Coronary artery (tissue), 2 donors: Measurements from ENCODE around the gene ACOXL.

Source experiments
- DNase-seq: peaks from one replicate; pipeline ENCODE4 v3.0.0-alpha.2; 2017; ENCODE audit warnings: low spot score
- H3K27ac ChIP-seq, 2 donors: fragments of 200-600 bp; sonication (generic); one replicate each; pipeline ENCODE4 v1.5.1; 2016 to 2019
- H3K4me3 ChIP-seq: fragments of 200-600 bp; sonication (generic); 2 replicates; pipeline ENCODE4 v1.5.1; 2016; ENCODE audit warnings: mild to moderate bottlenecking, moderate library complexity
- CTCF ChIP-seq: fragments of 200-600 bp; sonication (generic); IDR thresholded peaks from one replicate; pipeline ENCODE4 v1.5.1; 2019; ENCODE audit warnings: antibody characterized with exemption

The ACOXL gene

DNA sequence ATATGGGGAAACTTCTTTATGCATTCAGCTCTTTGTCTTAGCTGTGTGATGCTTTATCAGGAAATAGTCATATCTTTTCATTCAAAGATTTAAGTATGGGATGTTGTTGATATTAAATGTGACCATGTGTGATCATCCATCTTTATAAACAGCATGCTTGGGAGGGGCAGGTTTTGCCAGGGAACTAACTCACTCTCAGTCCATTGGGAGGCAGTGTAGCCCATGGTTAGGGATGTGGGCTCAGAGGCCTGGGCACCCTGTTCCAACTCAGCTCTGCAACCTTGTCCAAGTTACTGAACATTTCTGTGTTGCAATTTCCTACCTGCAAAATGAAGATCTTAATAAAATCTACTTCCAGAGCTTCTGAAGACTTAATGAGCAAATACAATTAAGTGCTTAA lies 296.3 kb downstream of the ACOXL start:
- H3K27ac ChIP-seq = no peak overlapping the region
- no peak overlapping the region for H3K4me3 ChIP-seq
- no peak for TF ChIP-seq CTCF
- DNase-seq = no peak

DNA sequence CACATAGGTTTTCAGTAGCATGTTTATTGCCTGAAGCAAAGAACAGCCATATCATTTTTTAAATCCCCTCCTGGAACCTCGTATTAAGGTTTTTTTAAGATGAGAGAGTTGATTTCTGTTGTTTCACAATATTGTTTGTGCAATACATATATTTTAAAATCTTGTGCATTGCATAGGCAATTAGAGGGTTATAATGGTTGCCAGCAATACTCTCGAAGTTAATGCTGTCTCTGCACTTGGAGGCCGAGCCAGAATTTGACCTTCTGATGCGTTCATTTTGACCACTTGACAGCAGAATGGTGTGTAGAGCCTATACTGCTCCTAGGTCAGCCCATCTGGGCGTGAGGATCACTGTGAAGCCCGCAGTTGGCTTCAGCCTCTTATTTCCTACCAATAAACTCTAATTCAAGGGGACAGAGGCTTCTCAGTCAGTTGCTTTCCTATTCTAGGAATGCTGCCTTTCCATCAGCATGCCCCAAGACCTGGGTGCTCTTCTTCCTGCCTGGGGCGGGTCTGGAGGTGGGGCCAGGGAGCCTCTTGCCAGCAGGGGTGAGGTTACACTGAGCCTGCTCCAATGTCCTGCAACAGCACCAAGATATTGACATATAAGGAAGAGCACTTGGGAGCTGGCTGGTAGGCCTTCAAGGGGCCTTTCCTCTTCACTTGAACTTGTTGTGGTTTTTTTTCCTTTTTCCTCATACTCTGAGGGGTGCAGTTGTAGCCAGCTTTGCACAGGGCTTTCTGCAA lies 297.0 kb downstream of the ACOXL start:
- H3K27ac ChIP-seq = no peak overlapping the region
- DNase-seq = no peak
- H3K4me3 ChIP-seq = no peak overlapping the region
- no peak for TF ChIP-seq CTCF

- TF ChIP-seq CTCF = no peak
- DNase-seq = no peak
These were observed 298.0 kb downstream of the ACOXL start for GRCh38 chr2:111030260-111030891.

DNA sequence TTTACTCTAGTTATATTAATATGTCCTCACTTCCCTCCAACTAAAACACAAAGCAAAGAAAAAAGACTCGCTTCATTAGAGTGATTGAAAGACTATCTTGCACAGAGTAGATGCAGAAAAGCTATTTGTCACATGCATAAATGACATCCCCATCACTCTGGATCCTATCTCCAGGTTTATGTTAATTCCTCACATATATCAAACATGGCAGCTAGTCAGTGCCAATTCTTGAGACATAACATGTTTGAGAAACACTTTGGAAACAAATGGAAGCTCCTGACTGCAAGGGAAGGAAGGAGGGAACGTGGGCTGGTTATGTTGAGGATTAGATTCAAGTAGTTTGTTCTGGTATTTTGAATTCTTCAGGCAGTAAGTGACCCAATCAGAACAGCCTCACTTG lies 298.6 kb downstream of the ACOXL start:
- Histone ChIP-seq H3K27ac (no peak overlapping the region), H3K4me3 (no peak overlapping the region)
- DNase-seq = no peak
- TF ChIP-seq CTCF = no peak

More at GRCh38 chr2:111030260-111030891, 298.0 kb downstream of the ACOXL start:
- H3K4me3 ChIP-seq = no peak overlapping the region
- H3K27ac ChIP-seq = no peak overlapping the region

DNA sequence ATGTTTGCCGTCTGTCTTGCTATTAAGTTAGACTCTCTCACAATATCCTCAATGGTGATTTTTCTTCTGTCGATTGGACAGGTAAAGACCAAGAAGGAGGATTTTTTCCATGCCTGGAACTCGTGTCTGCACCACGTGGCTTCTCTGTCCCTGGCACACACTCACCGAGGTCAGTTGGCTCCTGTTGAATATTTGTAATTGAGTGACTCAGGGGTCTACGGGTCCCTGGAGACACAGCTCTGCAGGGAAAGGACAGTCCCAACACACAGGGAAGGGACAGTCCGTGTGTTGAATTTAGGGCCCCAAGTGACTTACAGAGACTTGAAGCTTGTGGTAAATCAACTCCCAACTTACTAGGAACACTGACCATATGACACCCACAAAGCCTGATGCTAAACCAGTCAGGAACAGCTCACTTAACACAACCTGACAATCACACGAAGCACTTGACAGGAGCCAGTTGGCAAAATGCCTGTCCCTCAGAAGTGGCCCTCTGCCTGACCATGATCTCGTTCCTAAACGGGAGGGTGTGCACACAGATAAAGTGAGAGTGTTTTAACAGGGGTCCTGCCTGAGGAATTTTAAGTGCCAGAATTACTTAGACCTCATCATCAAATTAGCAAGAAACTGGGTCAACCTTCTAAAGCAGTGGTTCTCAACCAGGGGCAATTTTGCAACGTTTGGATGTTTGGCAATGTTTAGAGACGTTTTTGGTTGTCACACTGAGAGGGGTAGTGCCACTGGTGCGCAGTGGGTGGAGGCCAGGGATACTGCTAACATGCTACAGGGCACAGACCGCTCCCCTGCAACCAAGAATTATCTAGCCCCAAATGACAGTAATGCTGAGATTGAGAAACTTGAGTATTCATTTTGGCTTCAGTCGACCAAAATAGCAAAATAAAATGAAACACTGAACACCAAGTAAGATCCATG lies 299.4 kb downstream of the ACOXL start:
- DNase-seq = peak; percentile 9
- TF ChIP-seq CTCF = no peak
- no peak overlapping the region for H3K27ac ChIP-seq
- H3K4me3 ChIP-seq = no peak overlapping the region

- no peak for TF ChIP-seq CTCF
- DNase-seq = peak; percentile 26
- H3K27ac ChIP-seq = no peak overlapping the region
- no peak overlapping the region for H3K4me3 ChIP-seq
These were observed 300.5 kb downstream of the ACOXL start for GRCh38 chr2:111032721-111033429.
